GM23338 (cell line): ENCODE data around the gene CD93. TPM values are rescaled to one million over a fixed set of nuclear protein-coding genes. Genes with fewer than 3 reads are reported as not detected.

Experiments used
- CREB1 ChIP-seq: fragments of 250-450 bp; sonication (Bioruptor Pico); IDR thresholded peaks from 2 replicates; pipeline ENCODE4 v1.5.0; 2020; ENCODE audit warnings: low read depth, mild to moderate bottlenecking, moderate library complexity
- CTCF ChIP-seq, 2 experiments: fragments of 200-600 bp in 1 of 2; sonication (generic) in 1 of 2; conservative IDR thresholded peaks; 2 replicates each; pipeline versions ENCODE4 v1.5.1 to v1.6.1; 2016 to 2017; ENCODE audit warnings: antibody characterized with exemption in 2 of 2, low read depth in 2 of 2, mild to moderate bottlenecking in 2 of 2, moderate library complexity in 1 of 2
- EZH2 ChIP-seq: fragments of 200-600 bp; sonication (generic); IDR thresholded peaks from one replicate; pipeline ENCODE4 v1.8.0; 2017; ENCODE audit warnings: antibody characterized with exemption, mild to moderate bottlenecking, low read depth; ENCODE audit not compliant: unreplicated experiment
- JUNB ChIP-seq: IDR thresholded peaks from one replicate; pipeline ENCODE4 v1.6.1; 2016; ENCODE audit warnings: antibody characterized with exemption; ENCODE audit not compliant: unreplicated experiment
- POLR2AphosphoS5 ChIP-seq: IDR thresholded peaks from 2 replicates; pipeline ENCODE4 v1.6.1; 2016; ENCODE audit warnings: antibody characterized with exemption, low read depth
- STAT1 ChIP-seq: IDR thresholded peaks from one replicate; pipeline ENCODE4 v1.6.1; 2016; ENCODE audit warnings: antibody characterized with exemption; ENCODE audit not compliant: unreplicated experiment
- ZNF114 ChIP-seq: fragments of 250-450 bp; sonication (Bioruptor Pico); IDR thresholded peaks from 2 replicates; pipeline ENCODE4 v1.5.0; 2020; ENCODE audit warnings: mild to moderate bottlenecking, moderate library complexity
- ZNF331 ChIP-seq: fragments of 250-450 bp; sonication (Bioruptor Pico); IDR thresholded peaks from 2 replicates; pipeline ENCODE4 v1.5.0; 2020; ENCODE audit warnings: low read depth, mild to moderate bottlenecking, moderate library complexity
- polyA plus RNA-seq: library from polyadenylated mRNA; unstranded; fragments of >200 nt; fragmentation: Nextera tagmentation; extraction: Ambion mirVana; gene quantifications from 2 replicates; pipeline ENCODE4 v1.2.1, GENCODE V29; 2016
- total RNA-seq: library from RNA; depleted of rRNA; stranded (reverse); fragments of >200 nt; shearing (Covaris generic); gene quantifications from 2 replicates; pipeline ENCODE4 v1.2.3, GENCODE V29; 2014
- TF ChIP-seq, protein P1 (sequence below): fragments of 250-450 bp; sonication (Bioruptor Pico); IDR thresholded peaks from 2 replicates; pipeline ENCODE4 v1.5.0; 2020; ENCODE audit warnings: mild to moderate bottlenecking, moderate library complexity
- TF ChIP-seq, protein P2 (sequence below): IDR thresholded peaks from 2 replicates; pipeline ENCODE4 v1.6.1; 2016; ENCODE audit warnings: antibody characterized with exemption

Gene CD93
- total and polyA plus RNA-seq, 2 experiments from 2014 or later, result 0.03 TPM; not detected in 1

- TF ChIP-seq, protein P1, sequence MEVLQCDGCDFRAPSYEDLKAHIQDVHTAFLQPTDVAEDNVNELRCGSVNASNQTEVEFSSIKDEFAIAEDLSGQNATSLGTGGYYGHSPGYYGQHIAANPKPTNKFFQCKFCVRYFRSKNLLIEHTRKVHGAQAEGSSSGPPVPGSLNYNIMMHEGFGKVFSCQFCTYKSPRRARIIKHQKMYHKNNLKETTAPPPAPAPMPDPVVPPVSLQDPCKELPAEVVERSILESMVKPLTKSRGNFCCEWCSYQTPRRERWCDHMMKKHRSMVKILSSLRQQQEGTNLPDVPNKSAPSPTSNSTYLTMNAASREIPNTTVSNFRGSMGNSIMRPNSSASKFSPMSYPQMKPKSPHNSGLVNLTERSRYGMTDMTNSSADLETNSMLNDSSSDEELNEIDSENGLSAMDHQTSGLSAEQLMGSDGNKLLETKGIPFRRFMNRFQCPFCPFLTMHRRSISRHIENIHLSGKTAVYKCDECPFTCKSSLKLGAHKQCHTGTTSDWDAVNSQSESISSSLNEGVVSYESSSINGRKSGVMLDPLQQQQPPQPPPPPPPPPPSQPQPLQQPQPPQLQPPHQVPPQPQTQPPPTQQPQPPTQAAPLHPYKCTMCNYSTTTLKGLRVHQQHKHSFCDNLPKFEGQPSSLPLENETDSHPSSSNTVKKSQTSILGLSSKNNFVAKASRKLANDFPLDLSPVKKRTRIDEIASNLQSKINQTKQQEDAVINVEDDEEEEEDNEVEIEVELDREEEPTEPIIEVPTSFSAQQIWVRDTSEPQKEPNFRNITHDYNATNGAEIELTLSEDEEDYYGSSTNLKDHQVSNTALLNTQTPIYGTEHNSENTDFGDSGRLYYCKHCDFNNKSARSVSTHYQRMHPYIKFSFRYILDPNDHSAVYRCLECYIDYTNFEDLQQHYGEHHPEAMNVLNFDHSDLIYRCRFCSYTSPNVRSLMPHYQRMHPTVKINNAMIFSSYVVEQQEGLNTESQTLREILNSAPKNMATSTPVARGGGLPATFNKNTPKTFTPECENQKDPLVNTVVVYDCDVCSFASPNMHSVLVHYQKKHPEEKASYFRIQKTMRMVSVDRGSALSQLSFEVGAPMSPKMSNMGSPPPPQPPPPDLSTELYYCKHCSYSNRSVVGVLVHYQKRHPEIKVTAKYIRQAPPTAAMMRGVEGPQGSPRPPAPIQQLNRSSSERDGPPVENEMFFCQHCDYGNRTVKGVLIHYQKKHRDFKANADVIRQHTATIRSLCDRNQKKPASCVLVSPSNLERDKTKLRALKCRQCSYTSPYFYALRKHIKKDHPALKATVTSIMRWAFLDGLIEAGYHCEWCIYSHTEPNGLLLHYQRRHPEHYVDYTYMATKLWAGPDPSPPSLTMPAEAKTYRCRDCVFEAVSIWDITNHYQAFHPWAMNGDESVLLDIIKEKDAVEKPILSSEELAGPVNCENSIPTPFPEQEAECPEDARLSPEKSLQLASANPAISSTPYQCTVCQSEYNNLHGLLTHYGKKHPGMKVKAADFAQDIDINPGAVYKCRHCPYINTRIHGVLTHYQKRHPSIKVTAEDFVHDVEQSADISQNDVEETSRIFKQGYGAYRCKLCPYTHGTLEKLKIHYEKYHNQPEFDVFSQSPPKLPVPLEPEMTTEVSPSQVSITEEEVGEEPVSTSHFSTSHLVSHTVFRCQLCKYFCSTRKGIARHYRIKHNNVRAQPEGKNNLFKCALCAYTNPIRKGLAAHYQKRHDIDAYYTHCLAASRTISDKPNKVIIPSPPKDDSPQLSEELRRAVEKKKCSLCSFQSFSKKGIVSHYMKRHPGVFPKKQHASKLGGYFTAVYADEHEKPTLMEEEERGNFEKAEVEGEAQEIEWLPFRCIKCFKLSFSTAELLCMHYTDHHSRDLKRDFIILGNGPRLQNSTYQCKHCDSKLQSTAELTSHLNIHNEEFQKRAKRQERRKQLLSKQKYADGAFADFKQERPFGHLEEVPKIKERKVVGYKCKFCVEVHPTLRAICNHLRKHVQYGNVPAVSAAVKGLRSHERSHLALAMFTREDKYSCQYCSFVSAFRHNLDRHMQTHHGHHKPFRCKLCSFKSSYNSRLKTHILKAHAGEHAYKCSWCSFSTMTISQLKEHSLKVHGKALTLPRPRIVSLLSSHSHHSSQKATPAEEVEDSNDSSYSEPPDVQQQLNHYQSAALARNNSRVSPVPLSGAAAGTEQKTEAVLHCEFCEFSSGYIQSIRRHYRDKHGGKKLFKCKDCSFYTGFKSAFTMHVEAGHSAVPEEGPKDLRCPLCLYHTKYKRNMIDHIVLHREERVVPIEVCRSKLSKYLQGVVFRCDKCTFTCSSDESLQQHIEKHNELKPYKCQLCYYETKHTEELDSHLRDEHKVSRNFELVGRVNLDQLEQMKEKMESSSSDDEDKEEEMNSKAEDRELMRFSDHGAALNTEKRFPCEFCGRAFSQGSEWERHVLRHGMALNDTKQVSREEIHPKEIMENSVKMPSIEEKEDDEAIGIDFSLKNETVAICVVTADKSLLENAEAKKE, result no peak
- TF ChIP-seq CTCF (conservative IDR thresholded peaks at IDR 0.05; ENCODE audit: low read depth in 2 of 2), result no peak
- TF ChIP-seq CREB1, result no peak
- no peak for TF ChIP-seq ZNF331
- no peak for TF ChIP-seq POLR2AphosphoS5
- no peak for TF ChIP-seq JUNB
- TF ChIP-seq STAT1, result no peak
- no peak for TF ChIP-seq ZNF114 (CRISPR knock-in tag)
- TF ChIP-seq EZH2, result no peak
- TF ChIP-seq, protein P2, sequence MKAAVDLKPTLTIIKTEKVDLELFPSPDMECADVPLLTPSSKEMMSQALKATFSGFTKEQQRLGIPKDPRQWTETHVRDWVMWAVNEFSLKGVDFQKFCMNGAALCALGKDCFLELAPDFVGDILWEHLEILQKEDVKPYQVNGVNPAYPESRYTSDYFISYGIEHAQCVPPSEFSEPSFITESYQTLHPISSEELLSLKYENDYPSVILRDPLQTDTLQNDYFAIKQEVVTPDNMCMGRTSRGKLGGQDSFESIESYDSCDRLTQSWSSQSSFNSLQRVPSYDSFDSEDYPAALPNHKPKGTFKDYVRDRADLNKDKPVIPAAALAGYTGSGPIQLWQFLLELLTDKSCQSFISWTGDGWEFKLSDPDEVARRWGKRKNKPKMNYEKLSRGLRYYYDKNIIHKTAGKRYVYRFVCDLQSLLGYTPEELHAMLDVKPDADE, result no peak
Measured at GRCh38 chr20:23123886-23124285, 37.8 kb upstream of the CD93 start (continued).
